ENCODE data around the gene SLC17A5. TPM values are rescaled to one million over a fixed set of nuclear protein-coding genes. Genes with fewer than 3 reads are reported as not detected.
"Not testable (repeated sequence)": the region's sequence is repeated elsewhere in the genome, so short reads cannot be mapped to it uniquely, and the experiment has no call there.

SLC17A5 gene, protein sequence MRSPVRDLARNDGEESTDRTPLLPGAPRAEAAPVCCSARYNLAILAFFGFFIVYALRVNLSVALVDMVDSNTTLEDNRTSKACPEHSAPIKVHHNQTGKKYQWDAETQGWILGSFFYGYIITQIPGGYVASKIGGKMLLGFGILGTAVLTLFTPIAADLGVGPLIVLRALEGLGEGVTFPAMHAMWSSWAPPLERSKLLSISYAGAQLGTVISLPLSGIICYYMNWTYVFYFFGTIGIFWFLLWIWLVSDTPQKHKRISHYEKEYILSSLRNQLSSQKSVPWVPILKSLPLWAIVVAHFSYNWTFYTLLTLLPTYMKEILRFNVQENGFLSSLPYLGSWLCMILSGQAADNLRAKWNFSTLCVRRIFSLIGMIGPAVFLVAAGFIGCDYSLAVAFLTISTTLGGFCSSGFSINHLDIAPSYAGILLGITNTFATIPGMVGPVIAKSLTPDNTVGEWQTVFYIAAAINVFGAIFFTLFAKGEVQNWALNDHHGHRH
- total RNA-seq (2014; rRNA removed; shearing (Covaris generic)) = 6.2 and 8.1 TPM in 2 replicates

DNA sequence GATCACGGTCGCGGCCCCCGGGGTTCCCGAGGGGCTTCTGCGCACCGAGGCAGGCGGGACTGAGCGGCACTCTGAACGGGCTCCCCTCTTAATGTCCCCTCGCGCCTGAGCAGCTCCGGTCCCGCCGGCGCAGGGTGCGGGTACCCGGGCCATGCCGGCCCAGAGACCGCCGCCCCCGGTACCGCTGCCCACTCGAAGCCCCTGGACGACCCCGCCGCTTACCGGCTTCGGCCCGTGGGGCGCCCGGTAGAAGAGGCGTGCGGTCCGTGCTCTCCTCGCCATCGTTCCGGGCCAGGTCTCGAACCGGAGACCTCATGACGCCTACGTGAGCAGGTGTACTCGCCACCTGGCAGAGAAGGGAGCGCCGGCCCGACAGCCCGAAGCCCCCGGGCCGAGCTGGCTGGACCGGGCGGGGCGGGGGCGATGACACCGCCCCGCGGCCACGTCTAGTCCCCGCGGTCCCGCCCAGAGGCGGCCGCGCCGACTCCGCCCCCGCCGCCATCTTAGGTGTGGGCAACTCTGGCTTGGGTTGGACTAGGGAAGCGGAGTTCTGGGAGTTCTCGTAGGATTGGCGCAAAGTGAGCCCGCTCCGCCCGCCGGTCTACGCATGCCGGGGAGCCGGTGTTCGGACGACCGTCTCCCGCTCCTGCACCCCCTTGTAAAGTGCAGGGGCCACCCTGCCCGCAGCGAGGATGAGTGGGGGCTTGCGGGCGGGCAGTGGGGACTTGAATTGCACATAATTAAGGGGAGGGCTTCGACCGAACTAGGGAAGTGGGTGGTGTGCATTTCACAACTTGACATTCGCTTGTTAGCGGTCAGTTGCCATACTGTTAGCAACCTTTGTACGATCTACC lies at the start of gene SLC17A5:
Gene SLC17A5 (minus strand): TSS at position 422 of the 854 bp plus-strand sequence. CDS start 106 bp downstream, at position 316.
- in situ Hi-C loops (cut with HindIII; ENCODE audit: low sequenced_read_pairs) = no loop called here
- DNase-seq (ENCODE audit: low spot score) = peak; percentile 93

DNA sequence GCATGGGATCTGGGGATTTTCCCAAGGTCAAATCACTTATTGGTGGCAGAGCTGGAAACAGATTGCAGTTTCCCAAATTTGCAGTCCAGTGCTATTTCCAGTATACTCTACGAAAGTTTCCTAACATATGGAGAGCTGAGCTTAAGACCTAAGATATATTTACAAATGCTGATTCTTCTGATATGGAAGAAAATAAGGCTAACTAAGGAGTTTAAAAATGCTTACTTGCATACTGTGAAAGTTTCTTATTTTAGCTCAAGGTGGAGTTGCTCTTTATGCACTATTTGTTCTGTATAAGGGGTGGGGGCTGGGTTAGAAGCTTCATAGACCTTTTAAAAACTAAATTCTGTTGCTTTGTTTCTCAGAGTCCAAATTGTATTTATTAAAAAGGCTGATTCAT lies 49.7 kb upstream of the SLC17A5 start:
- in situ Hi-C loops (cut with HindIII; ENCODE audit: low sequenced_read_pairs) = no loop called here

DNA sequence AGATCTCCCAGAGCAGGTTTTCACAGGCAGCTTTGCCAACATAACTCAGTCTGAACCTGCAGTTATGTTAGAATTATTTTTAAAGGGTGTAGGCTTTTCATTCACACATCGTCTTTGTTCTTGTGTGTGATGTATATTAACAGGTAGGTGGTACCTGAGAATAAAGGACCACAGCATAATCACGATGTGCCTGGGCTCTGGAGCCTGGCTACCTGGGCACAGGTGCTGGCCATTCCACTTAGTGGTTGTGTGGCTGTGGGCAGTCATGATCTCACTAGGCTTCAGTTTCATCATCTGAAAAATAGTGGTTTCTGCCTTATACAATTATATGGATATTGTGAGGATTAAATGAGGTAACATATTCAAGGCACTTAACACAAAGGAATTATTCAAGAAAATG lies 48.7 kb upstream of the SLC17A5 start:
- DNase-seq (ENCODE audit: low spot score) = no peak
- in situ Hi-C loops (cut with HindIII; ENCODE audit: low sequenced_read_pairs) = no loop called here

More for the DNA sequence above, 49.7 kb upstream of the SLC17A5 start:
- no peak for DNase-seq (ENCODE audit: low spot score)

DNA sequence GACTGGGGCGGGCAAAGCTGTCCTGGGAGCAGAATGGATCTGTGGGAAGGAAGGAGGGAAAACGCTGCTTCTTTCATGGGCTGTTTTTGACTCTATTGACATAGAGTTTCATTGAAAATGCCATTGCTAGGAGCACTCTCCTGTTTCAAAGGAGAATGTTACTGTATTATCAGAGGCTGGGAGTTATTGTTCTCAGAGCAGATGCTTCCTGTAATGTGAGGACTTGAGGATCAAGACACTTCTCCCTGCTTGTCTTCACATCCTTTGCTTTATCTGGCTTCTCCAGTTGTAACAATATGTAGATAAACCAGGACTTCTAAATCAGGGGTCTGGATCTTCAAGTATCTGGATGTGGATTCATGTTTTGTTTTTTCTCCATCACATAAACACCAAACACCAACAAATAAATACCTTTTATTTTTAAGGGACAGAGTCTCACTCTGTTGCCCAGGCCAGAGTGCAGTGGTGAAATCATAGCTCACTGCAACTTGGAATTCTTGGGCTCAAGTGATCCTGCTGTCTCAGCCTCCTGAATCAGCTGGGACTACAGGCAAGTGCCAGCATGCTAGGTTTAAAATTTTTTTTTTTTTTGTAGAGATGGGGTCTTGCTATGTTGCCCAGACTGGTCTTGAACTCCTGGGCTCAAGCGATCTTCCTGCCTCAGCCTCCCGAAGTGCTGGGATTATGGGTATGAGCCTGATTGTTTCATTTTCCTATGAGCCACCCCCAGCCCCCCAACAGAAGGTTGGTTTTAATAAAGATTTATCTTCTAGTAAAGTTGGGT lies 46.1 kb upstream of the SLC17A5 start:
- in situ Hi-C loops (cut with HindIII; ENCODE audit: low sequenced_read_pairs) = no loop called here
- no peak for DNase-seq (ENCODE audit: low spot score)

DNA sequence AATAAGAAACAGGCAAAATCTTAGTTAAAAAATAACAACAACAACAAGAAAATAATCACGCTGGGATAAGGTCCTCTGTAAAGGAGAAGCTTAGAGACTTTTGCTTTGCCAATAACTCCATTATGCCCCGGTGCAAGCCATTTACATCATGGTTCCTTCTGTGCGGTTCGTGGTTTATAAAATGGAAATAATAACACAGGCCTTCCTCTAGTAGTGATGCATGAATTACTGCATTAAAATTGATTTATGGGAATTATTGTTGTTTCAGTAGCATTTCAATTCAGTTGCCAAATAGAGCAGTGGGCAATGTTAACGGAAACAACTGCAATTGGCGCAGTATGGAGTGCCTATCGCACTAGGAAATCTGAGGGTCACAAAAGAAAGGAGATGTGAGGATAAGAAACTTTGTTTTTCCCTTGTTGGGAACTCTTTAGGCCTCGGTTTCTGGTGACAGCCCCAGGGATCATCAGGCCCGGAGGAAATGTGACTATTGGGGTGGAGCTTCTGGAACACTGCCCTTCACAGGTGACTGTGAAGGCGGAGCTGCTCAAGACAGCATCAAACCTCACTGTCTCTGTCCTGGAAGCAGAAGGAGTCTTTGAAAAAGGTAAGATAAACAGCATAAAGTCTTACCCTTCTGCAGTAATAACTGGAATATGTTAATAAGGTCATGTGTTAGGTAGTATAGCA lies 43.3 kb upstream of the SLC17A5 start:
- in situ Hi-C loops (cut with HindIII; ENCODE audit: low sequenced_read_pairs) = no loop called here
- DNase-seq (ENCODE audit: low spot score) = no peak

DNA sequence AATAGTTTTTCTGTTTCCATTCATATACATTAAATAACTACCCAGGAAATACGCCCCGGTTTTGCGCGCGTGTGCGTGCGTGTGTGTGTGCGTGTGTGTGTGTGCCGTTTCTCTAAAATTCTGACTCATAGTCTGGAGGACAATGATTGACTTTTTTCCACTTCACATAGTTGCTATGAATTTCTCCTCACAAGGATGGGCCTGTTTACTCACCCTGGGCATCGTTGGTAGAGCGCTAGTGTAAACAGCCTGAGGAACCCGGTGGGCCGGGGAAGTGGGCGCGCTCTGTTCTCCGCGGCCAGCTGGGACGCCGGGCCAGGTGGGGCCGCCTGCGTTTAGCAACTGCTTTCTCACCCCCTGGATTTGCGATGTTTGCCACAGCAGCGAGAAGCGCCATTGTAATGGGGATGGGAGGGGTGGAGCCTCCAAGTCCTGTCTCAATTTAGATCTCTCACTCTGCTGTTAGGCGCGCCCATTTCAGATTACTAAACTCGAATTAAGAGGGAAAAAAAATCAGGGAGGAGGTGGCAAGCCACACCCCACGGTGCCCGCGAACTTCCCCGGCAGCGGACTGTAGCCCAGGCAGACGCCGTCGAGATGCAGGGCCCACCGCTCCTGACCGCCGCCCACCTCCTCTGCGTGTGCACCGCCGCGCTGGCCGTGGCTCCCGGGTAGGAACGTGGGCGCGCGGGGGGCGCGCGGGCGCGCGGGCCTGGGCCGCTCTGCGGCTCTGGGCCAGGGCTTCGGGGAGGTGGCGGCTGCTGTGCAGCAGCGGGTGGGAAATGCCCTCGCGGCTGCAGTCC lies 42.0 kb upstream of the SLC17A5 start, which contains the start of gene CD109:
Gene CD109 (plus strand): TSS at position 585 of the 803 bp plus-strand sequence. CDS start 13 bp downstream, at position 598.
- no peak for DNase-seq (ENCODE audit: low spot score)
- in situ Hi-C loops (cut with HindIII; ENCODE audit: low sequenced_read_pairs) = no loop called here

DNA sequence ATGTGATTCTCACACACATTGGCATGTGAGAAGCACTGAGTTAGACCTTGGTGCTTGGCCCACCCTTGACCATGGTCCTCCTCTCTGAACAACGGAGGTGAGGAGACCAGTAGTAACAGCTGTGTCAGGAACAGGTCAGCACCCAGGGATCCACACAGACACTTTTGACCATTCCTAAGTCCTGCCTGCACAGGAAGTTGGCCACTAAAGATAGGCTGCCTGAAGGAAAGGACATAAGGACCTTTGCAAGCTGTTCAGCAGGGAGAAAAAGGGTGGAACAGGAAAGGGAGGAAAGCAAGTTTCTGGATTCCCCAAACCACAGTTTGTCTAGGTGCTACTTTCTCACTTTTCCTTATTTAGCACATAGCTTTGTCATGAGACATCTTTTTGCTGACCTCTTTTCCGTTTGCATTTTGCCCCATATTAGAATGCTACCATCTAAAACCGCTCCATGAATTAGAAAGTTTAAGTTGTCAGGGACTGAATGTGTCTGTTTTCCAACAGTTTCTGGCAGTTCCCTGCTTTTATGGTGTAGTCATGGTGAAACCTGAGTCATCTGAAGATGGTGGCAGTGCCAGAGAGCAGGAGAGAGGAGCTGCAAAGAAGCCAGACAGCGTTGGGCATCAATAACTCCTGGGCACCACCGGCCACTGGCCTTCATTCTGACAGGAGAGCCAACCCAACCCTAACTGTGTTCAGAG lies 41.1 kb upstream of the SLC17A5 start:
- DNase-seq (ENCODE audit: low spot score) = no peak

DNA sequence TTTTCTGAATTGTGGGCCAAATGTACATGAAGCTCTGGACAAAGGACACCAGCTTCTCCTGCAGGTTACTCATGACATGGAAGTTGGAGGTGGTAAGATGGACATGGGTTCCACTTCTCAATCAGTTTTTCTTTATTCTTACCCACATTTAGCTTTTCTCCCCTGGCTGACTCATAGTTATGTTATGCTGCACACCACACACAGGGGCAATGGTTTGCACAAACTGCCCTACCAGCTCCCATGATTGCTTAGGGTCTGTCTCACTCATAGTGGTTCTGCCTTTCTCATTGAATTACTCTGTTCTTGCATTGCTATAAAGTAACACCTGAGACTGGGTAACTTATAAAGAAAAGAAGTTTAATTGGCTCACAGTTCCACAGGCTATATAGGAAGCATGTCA lies 37.7 kb upstream of the SLC17A5 start:
- in situ Hi-C loops (cut with HindIII; ENCODE audit: low sequenced_read_pairs) = no loop called here
- DNase-seq (ENCODE audit: low spot score) = no peak

More for the DNA sequence above, 41.1 kb upstream of the SLC17A5 start:
- in situ Hi-C loops (cut with HindIII; ENCODE audit: low sequenced_read_pairs) = no loop called here

DNA sequence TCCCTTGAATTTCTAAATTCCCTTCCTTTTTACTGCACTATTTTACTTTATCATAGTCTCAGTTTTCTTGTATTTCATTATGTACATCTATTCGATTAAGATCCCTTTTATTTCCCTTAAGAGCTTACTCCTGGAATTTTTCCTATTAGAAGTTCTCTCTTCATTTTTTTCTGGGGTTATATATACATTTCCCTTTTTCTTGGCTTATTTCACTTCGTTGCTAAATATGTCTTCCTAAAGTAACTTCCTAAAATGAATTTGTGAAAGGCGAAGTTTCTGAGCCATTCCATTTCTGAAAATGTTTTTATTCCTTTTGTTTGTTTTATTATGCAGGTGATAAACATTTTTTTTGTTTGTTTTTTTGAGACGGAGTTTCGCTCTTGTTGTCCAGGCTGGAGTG lies 36.3 kb upstream of the SLC17A5 start:
- in situ Hi-C loops (cut with HindIII; ENCODE audit: low sequenced_read_pairs) = no loop called here

DNA sequence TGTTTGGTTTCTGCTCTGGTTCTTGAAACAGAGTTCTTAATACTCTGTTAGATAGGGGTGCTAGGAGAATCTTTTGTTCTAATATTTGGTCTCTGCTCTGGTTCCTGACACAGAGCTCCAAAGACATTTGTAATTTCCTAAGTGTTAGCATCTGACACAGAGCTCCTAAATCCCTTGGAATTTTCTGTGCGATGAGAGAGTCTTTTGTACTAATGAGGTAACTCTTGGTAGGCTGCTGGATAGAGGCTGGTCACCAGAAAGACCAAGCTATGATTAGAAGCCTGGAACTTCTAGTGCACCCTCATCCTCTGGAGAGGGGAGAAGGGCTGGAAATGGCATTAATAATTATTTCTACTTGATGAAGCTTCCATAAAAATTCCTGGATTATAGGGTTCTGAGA lies 34.6 kb upstream of the SLC17A5 start:
- in situ Hi-C loops (cut with HindIII; ENCODE audit: low sequenced_read_pairs) = no loop called here
- no peak for DNase-seq (ENCODE audit: low spot score)

More for the DNA sequence above, 36.3 kb upstream of the SLC17A5 start:
- no peak for DNase-seq (ENCODE audit: low spot score)

DNA sequence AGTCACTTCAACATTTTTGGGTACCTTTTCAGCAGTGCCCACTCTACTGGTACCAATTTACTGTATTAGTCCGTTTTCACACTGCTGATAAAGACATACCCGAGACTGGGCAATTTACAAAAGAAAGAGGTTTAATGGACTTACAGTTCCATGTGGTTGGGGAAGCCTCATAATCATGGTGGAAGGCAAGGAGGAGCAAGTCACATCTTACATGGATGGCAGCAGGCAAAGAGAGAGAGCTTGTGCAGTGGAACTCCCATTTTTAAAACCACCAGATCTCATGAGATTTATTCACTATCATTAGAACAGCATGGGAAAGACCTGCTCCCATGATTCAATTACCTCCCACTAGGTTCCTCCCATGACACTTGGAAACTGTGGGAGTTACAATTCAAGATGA lies 29.8 kb upstream of the SLC17A5 start:
- in situ Hi-C loops (cut with HindIII; ENCODE audit: low sequenced_read_pairs); DNase-seq (ENCODE audit: low spot score): not testable (repeated sequence)

DNA sequence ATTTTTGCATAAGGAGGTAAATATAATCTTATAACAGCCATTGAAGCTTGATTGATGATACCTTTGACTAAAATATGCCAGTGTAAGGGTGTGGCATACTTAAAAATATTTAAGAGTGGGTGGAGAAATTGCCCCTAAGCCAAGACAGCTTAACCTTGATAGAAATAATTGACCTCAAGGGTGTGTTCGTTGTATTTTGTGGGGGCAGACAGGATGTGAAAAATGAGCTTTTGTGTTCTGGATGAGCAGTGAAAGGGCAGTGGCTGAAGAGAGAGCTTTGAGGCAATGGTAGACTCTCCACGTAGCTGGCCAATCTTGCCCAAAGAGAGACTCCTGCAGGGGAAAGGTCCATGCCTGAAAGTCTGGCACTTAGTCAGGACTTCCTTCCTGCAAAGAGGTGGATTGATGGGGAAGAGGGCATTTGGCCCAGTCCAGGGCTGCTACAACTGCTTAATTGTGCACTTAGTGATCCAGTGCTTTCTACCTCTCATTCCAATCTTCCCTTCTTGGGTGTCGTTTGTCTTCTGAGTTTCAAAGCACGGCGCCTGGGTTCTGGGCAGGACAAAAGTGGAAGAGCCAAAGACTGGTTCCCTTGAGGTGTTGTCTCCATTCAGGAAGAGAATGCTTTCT lies 26.6 kb upstream of the SLC17A5 start:
- no peak for DNase-seq (ENCODE audit: low spot score)
- in situ Hi-C loops (cut with HindIII; ENCODE audit: low sequenced_read_pairs) = no loop called here

DNA sequence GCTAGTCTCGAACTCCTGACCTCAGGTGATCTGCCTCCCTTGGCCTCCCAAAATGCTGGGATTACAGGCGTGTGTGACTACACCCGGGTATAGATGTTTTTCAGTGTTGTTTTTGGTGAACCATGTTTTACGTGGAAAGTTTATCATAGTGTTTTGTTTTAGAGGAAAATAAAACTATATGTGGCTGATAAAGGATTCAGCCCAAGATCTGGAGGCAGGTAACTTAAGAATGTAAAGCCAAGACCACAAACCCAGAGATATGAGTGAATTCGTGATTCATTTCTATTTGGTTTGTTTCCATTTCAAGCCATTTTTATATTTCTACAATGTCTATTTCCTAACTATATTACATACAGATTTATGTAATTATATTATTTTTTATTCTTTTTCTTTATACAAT lies 26.1 kb upstream of the SLC17A5 start:
- DNase-seq (ENCODE audit: low spot score); in situ Hi-C loops (cut with HindIII; ENCODE audit: low sequenced_read_pairs): not testable (repeated sequence)

DNA sequence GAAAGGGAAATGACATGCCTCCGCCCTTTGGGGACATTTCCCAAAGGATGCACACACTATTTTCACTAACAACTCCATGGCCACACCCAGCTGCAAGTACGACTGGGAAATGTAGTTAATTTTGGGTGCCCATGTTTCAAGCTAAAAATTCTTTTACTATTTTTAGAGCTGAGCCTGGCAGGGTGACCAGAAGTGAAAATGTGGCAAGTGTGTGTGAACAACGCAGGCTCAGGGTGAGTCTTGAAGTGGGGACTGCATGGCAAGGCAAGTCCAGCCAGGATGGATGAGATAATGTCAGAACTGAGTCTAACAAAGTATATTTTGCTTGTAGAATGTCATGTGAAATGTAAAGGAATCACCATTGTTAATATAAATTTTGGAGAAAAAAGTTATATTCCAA lies 25.2 kb upstream of the SLC17A5 start:
- in situ Hi-C loops (cut with HindIII; ENCODE audit: low sequenced_read_pairs) = no loop called here
- DNase-seq (ENCODE audit: low spot score) = no peak

DNA sequence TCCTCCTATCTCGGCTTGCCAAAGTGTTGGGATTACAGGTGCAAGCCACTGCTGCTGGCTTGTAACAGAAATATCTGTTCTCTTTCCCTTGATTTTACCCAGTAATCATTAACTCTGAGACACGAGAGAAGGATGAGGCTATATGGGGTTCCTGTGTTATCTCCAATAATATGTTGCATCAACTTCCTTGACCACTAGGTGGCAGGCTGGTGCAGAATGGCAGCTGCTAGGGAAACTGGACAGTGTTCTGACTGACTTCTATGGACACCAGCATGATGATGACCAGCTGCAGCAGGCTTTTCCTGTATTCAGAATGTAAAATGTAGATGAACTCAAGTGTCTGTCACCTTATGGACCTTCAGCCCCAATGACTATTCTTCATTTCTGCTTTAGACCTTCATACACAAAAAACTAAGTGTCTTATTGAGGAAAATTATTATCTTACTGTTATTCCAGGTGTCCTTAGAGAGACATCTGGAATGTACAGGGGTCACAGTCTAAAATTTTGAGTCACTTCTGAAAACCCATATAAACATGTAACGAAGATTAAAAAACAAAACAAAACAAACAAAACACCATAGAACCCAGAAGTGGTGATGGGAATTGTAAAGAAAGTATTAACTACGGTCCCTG lies 21.8 kb upstream of the SLC17A5 start:
- in situ Hi-C loops (cut with HindIII; ENCODE audit: low sequenced_read_pairs) = no loop called here
- DNase-seq (ENCODE audit: low spot score) = peak; percentile 63

DNA sequence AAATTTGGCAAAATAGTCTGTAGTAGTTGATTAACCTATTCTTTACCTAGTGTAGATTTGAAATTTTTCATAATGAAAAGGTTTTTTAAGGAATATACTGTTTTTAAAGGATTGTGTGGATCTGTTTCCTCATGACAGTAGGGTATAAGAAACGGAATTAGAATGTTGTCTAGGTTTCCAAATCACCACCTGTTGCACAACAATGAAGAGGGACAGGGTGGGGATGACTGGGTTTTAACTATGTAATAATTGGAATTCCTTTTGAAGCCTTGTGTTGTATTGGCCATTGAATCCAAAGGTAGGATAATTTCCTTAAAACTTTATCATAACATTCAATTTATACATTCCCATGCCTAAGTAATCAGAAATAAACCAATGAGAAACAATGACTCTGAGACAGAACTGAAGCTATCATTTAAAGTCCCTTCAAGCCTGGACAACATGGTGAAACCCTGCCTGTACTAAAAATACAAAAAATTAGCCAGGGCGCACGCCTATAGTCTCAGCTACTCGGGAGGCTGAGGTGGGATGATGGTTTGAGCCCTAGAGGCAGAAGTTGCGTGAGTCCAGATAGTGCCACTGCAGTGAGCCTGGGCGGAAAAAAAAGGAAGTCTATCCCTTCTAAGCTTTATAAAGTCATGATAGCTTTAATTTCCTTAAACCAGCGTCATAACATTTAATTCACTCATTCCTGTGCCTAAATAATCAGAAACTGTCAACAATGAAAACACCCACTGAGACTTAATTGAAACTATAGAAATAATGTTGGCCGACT lies 18.3 kb upstream of the SLC17A5 start:
- DNase-seq (ENCODE audit: low spot score) = no peak
- in situ Hi-C loops (cut with HindIII; ENCODE audit: low sequenced_read_pairs) = no loop called here
